Testis (tissue), 3 donors: ENCODE measurements around the gene ANKRD13A. TPM values are rescaled to one million over a fixed set of nuclear protein-coding genes. Genes with fewer than 3 reads are reported as not detected.

Source experiments
- DNase-seq: peaks from one replicate; pipeline ENCODE4 v3.0.0-alpha.2; 2019
- H3K27ac ChIP-seq, 2 donors: fragments of 200-600 bp; sonication (generic); one replicate each; pipeline ENCODE4 v1.5.1; 2019
- H3K27me3 ChIP-seq: fragments of 200-600 bp; sonication (generic); one replicate; pipeline ENCODE4 v1.5.1; 2019
- H3K36me3 ChIP-seq: fragments of 200-600 bp; sonication (generic); one replicate; pipeline ENCODE4 v1.5.1; 2017; ENCODE audit warnings: low read depth; ENCODE audit errors: missing control alignments
- H3K4me1 ChIP-seq: fragments of 200-600 bp; sonication (generic); one replicate; pipeline ENCODE4 v1.5.1; 2019
- H3K4me3 ChIP-seq, 2 donors: fragments of 200-600 bp; sonication (generic); one replicate each; pipeline ENCODE4 v1.5.1; 2017 to 2019
- H3K9me3 ChIP-seq: fragments of 200-600 bp; sonication (generic); one replicate; pipeline ENCODE4 v1.5.1; 2017
- CTCF ChIP-seq, 3 experiments: fragments of 450-650 bp in 2 of 3; fragments of 200-600 bp in 1 of 3; sonication (generic) in 1 of 3; IDR thresholded peaks; one replicate each; pipeline ENCODE4 v1.5.1; 2016 to 2019; ENCODE audit warnings: antibody characterized with exemption in 3 of 3, mild to moderate bottlenecking in 2 of 3, moderate library complexity in 1 of 3
- POLR2A ChIP-seq: fragments of 450-650 bp; IDR thresholded peaks from one replicate; pipeline ENCODE4 v1.6.1; 2017; ENCODE audit warnings: antibody characterized with exemption, mild to moderate bottlenecking, moderate library complexity
- WGBS, 2 donors: methylation state at CpG; one replicate each; pipeline ENCODE4 v1.1.5; 2018; 5-methylcytosine and 5-hydroxymethylcytosine counted together
- intact Hi-C: fragments of 100-400 bp; cut with DNase I; formaldehyde crosslinking; loops from one replicate; pipeline ENCODE4 v1.15.1; 2023; ENCODE audit warnings: low total_unique reads
- polyA plus RNA-seq: library from polyadenylated mRNA; stranded (reverse); fragments of 350-450 nt; fragmentation: Illumina TruSeq; extraction: RNeasy Lipid Tissue Mini Kit (QIAGEN cat#74804); gene quantifications from one replicate; pipeline ENCODE4 v1.2.3, GENCODE V29; 2014; ENCODE audit warnings: low read depth, low replicate concordance; ENCODE audit not compliant: insufficient read depth
- total RNA-seq, 2 donors: library from RNA; depleted of rRNA; stranded (reverse); fragments of >200 nt; gene quantifications; one replicate each; pipeline ENCODE4 v1.2.3, GENCODE V29; 2016

Gene ANKRD13A
- total and polyA plus RNA-seq, 3 donors from 2014 or later: 129 to 165 (median 156) TPM

DNA sequence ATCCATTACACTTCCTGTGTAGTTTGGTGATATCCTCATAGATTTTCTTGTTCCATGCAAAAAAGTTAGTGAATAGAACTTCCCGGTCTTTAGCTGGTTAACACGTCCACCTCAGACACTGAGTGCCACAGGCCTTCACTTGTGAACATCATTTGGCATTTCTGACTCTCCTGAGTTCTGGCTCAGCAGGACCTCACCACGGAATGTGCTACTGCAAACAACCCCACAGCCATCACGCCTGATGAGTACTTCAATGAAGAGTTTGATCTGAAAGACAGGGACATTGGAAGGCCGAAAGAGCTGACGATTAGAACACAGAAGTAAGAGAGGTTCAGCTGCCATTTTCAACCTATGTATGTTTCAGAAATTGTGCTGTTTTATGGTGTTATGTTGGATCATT, 29.1 kb downstream of the ANKRD13A start:
- TF ChIP-seq CTCF (IDR thresholded peaks at IDR 0.05) (no peak), POLR2A (no peak)

GRCh38 chr12:110029290-110029815, 30.1 kb downstream of the ANKRD13A start:
- DNase-seq: no peak
- no peaks in the 10 kb centered on the region for H3K27me3 ChIP-seq
- 84 to 87% methylated on average over 2 of the region's 2 CpGs for WGBS, 2 donors

More for the DNA sequence above, 29.1 kb downstream of the ANKRD13A start:
- WGBS, 2 donors: 80 to 87% methylated on average over 6 of the region's 6 CpGs
- Histone ChIP-seq H3K27me3 (no peaks in the 10 kb centered on the region), H3K36me3 (no peaks in the 10 kb centered on the region), H3K4me3 (no peak overlapping the region), H3K4me1 (no peaks in the 10 kb centered on the region), H3K27ac (no peak overlapping the region), H3K9me3 (no peaks in the 10 kb centered on the region)
- intact Hi-C loops: no loop called here
- DNase-seq: no peak

DNA sequence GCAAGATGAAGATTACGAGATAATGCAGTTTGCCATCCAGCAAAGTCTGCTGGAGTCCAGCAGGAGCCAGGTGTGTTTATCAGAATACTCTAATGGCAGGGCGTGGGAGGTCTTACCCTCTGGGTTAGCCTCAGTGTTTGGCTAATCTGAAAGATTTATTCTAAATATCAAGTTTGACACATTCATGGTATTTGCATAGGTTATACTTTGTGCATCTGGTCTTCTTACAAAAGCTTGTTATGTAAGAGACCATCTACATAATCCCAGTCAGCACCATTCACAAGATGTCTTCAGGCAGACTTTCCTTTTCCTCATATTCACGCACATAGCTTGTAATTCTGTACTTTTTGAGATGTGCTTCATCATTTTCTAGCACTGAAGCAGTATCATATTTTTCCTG, 34.7 kb downstream of the ANKRD13A start:
- WGBS, 2 donors: 92 to 94% methylated on average over 3 of the region's 3 CpGs
- H3K36me3 ChIP-seq: no peaks in the 10 kb centered on the region
- no peak overlapping the region for H3K27ac ChIP-seq
- intact Hi-C loops: no loop called here
- no peak for TF ChIP-seq POLR2A
- TF ChIP-seq CTCF (IDR thresholded peaks at IDR 0.05): no peak
- no peaks in the 10 kb centered on the region for H3K27me3 ChIP-seq
- H3K4me3 ChIP-seq: no peak overlapping the region
- H3K4me1 ChIP-seq: no peaks in the 10 kb centered on the region
- DNase-seq: no peak
- H3K9me3 ChIP-seq: no peaks in the 10 kb centered on the region

More at GRCh38 chr12:110029290-110029815, 30.1 kb downstream of the ANKRD13A start:
- Histone ChIP-seq H3K4me3 (no peak overlapping the region), H3K27ac (no peak overlapping the region), H3K9me3 (no peaks in the 10 kb centered on the region), H3K4me1 (no peaks in the 10 kb centered on the region), H3K36me3 (no peaks in the 10 kb centered on the region)
- intact Hi-C loops: no loop called here
- no peak for TF ChIP-seq POLR2A
- no peak for TF ChIP-seq CTCF (IDR thresholded peaks at IDR 0.05)

DNA sequence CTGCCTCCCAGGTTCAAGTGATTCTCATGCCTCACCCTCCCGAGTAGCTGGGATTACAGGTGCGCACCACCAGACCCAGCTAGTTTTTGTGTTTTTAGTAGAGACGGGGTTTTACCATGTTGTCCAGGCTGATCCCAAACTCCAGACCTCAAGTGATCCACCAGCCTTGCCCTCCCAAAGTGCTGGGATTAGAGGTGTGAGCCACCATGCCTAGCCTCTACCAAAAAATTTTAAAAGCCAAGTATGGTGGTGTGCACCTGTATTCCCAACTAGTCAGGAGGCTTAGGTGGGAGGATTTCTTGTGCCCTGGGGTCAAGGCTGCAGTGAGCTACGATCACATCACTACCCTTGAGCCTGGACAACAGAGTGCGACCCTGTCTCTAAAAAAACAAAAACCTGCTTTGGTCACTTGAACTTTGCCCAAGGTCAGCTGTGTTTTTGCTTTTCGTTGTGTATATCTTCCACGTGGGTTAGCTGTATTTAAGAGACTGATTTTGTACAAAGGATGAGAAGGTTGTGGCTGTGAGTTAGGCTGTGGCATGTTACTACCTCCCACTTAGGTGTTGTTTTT, 36.4 kb downstream of the ANKRD13A start:
- DNase-seq: no peak
- no peak overlapping the region for H3K27ac ChIP-seq
- 82% methylated on average over 7 of the region's 7 CpGs for WGBS, 2 donors
- no peaks in the 10 kb centered on the region for H3K27me3 ChIP-seq
- intact Hi-C loops: no loop called here
- no peaks in the 10 kb centered on the region for H3K9me3 ChIP-seq
- TF ChIP-seq POLR2A: no peak
- TF ChIP-seq CTCF (IDR thresholded peaks at IDR 0.05): no peak
- no peaks in the 10 kb centered on the region for H3K36me3 ChIP-seq
- no peak overlapping the region for H3K4me3 ChIP-seq
- H3K4me1 ChIP-seq: peaks cover 3% of the 10 kb centered on the region

DNA sequence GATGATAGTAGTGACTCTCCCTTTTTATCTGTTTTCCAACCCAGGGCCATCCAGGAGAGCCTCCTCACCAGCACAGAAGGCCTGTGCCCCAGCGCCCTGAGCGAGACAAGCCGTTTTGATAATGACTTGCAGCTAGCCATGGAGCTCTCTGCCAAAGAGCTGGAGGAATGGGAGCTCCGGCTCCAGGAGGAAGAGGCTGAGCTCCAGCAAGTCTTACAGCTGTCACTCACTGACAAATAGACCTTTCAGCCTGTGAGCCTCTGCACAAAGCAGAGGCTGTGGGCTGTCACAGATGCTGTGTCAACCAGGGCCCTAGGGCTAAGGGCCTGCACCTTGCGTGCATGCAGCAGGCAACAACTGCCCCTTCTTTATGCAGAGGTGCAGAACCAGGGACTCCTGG, 38.1 kb downstream of the ANKRD13A start:
- intact Hi-C loops: no loop called here
- H3K4me3 ChIP-seq: no peak overlapping the region
- no peak for DNase-seq
- no peaks in the 10 kb centered on the region for H3K36me3 ChIP-seq
- no peak for TF ChIP-seq POLR2A
- H3K4me1 ChIP-seq: peaks cover 3% of the 10 kb centered on the region
- H3K27me3 ChIP-seq: no peaks in the 10 kb centered on the region
- H3K9me3 ChIP-seq: no peaks in the 10 kb centered on the region
- no peak overlapping the region for H3K27ac ChIP-seq
- WGBS, 2 donors: 87 to 88% methylated on average over 4 to 5 of the region's 5 CpGs
